Measurements from ENCODE around the gene SPATA3. TPM values are rescaled to one million over a fixed set of nuclear protein-coding genes. Genes with fewer than 3 reads are reported as not detected.

The SPATA3 gene
- total RNA-seq, 1 donor from 2014 or later: not detected

- Histone ChIP-seq H3K79me2 (ENCODE audit: insufficient read depth, low read length) (no peaks in the 10 kb centered on the region), H4K20me1 (ENCODE audit: insufficient read depth, low read length) (no peaks in the 10 kb centered on the region), H3K36me3 (ENCODE audit: insufficient read depth, low read length) (no peaks in the 10 kb centered on the region), H3K4me1 (ENCODE audit: insufficient read depth, low read length) (no peaks in the 10 kb centered on the region), H3K27ac (ENCODE audit: low read depth, low read length) (no peak overlapping the region), H3K27me3 (ENCODE audit: insufficient read depth, low read length) (peaks cover 2% of the 10 kb centered on the region), H2AFZ (ENCODE audit: low read depth, low read length) (no peak overlapping the region), H3K4me3 (ENCODE audit: insufficient read depth, low read depth, low read length) (no peak overlapping the region), H3K9me3 (ENCODE audit: insufficient read depth, low read depth, low read length) (no peaks in the 10 kb centered on the region), H3K4me2 (ENCODE audit: low read length) (no peak overlapping the region), H3K9ac (ENCODE audit: low read length) (no peak overlapping the region)
- H3K36me3 Mint-ChIP-seq (ENCODE audit: low read depth, unreplicated experiment): no peaks in the 10 kb centered on the region
- DNase-seq (ENCODE audit: low read depth) (no peak), FAIRE-seq (no peak)
- H3K27me3 Mint-ChIP-seq (ENCODE audit: low read depth, unreplicated experiment): peaks cover 6% of the 10 kb centered on the region
- no peaks in the 10 kb centered on the region for H3K9me3 Mint-ChIP-seq (ENCODE audit: unreplicated experiment)
- H3K4me3 Mint-ChIP-seq (ENCODE audit: unreplicated experiment): no peak overlapping the region
- peaks cover 22% of the 10 kb centered on the region for H3K4me1 Mint-ChIP-seq (ENCODE audit: low read depth, unreplicated experiment)
- TF ChIP-seq CTCF (IDR thresholded peaks at IDR 0.05; ENCODE audit: insufficient read depth, low read depth, low read length) (no peak), EZH2 (IDR thresholded peaks at IDR 0.05; ENCODE audit: insufficient read depth, low read length) (no peak)
- no peak overlapping the region for H3K27ac Mint-ChIP-seq (ENCODE audit: unreplicated experiment)
These were observed 15.5 kb upstream of the SPATA3 start for GRCh38 chr2:230980468-230980867.

GRCh38 chr2:230981704-230982103, 14.2 kb upstream of the SPATA3 start:
- H4K20me1 ChIP-seq (ENCODE audit: insufficient read depth, low read length): no peaks in the 10 kb centered on the region
- H3K4me3 ChIP-seq (ENCODE audit: insufficient read depth, low read depth, low read length): no peak overlapping the region
- TF ChIP-seq EZH2 (IDR thresholded peaks at IDR 0.05; ENCODE audit: insufficient read depth, low read length) (no peak), CTCF (IDR thresholded peaks at IDR 0.05; ENCODE audit: insufficient read depth, low read depth, low read length) (no peak)
- no peak overlapping the region for H3K27ac ChIP-seq (ENCODE audit: low read depth, low read length)
- Mint-ChIP-seq H3K36me3 (ENCODE audit: low read depth, unreplicated experiment) (no peaks in the 10 kb centered on the region), H3K9me3 (ENCODE audit: unreplicated experiment) (no peaks in the 10 kb centered on the region), H3K4me3 (ENCODE audit: unreplicated experiment) (no peak overlapping the region), H3K4me1 (ENCODE audit: low read depth, unreplicated experiment) (peaks cover 19% of the 10 kb centered on the region), H3K27me3 (ENCODE audit: low read depth, unreplicated experiment) (peaks cover 11% of the 10 kb centered on the region), H3K27ac (ENCODE audit: unreplicated experiment) (no peak overlapping the region)
- no peaks in the 10 kb centered on the region for H3K9me3 ChIP-seq (ENCODE audit: insufficient read depth, low read depth, low read length)
- H3K9ac ChIP-seq (ENCODE audit: low read length): no peak overlapping the region
- H3K4me1 ChIP-seq (ENCODE audit: insufficient read depth, low read length): no peaks in the 10 kb centered on the region
- no peak for DNase-seq (ENCODE audit: low read depth)
- no peak for FAIRE-seq
- H3K79me2 ChIP-seq (ENCODE audit: insufficient read depth, low read length): no peaks in the 10 kb centered on the region
- no peak overlapping the region for H3K4me2 ChIP-seq (ENCODE audit: low read length)
- H3K27me3 ChIP-seq (ENCODE audit: insufficient read depth, low read length): peaks cover under 1% of the 10 kb centered on the region
- no peak overlapping the region for H2AFZ ChIP-seq (ENCODE audit: low read depth, low read length)
- H3K36me3 ChIP-seq (ENCODE audit: insufficient read depth, low read length): no peaks in the 10 kb centered on the region

- peaks cover 14% of the 10 kb centered on the region for H3K4me1 Mint-ChIP-seq (ENCODE audit: low read depth, unreplicated experiment)
- H3K27me3 ChIP-seq (ENCODE audit: insufficient read depth, low read length): peaks cover 3% of the 10 kb centered on the region
- DNase-seq (ENCODE audit: low read depth): no peak
These were observed 13.8 kb upstream of the SPATA3 start for GRCh38 chr2:230982126-230982525.

More at GRCh38 chr2:230982126-230982525, 13.8 kb upstream of the SPATA3 start:
- Histone ChIP-seq H3K9me3 (ENCODE audit: insufficient read depth, low read depth, low read length) (no peaks in the 10 kb centered on the region), H3K79me2 (ENCODE audit: insufficient read depth, low read length) (no peaks in the 10 kb centered on the region), H4K20me1 (ENCODE audit: insufficient read depth, low read length) (no peaks in the 10 kb centered on the region), H3K4me1 (ENCODE audit: insufficient read depth, low read length) (peaks cover 4% of the 10 kb centered on the region), H3K27ac (ENCODE audit: low read depth, low read length) (no peak overlapping the region), H3K9ac (ENCODE audit: low read length) (no peak overlapping the region), H3K36me3 (ENCODE audit: insufficient read depth, low read length) (no peaks in the 10 kb centered on the region), H3K4me2 (ENCODE audit: low read length) (no peak overlapping the region), H2AFZ (ENCODE audit: low read depth, low read length) (no peak overlapping the region), H3K4me3 (ENCODE audit: insufficient read depth, low read depth, low read length) (no peak overlapping the region)
- no peaks in the 10 kb centered on the region for H3K36me3 Mint-ChIP-seq (ENCODE audit: low read depth, unreplicated experiment)
- peak overlapping the region; percentile 45 for H3K4me3 Mint-ChIP-seq (ENCODE audit: unreplicated experiment)
- H3K9me3 Mint-ChIP-seq (ENCODE audit: unreplicated experiment): no peaks in the 10 kb centered on the region
- FAIRE-seq: no peak
- peaks cover 14% of the 10 kb centered on the region for H3K27me3 Mint-ChIP-seq (ENCODE audit: low read depth, unreplicated experiment)
- no peak overlapping the region for H3K27ac Mint-ChIP-seq (ENCODE audit: unreplicated experiment)
- TF ChIP-seq EZH2 (IDR thresholded peaks at IDR 0.05; ENCODE audit: insufficient read depth, low read length) (no peak), CTCF (IDR thresholded peaks at IDR 0.05; ENCODE audit: insufficient read depth, low read depth, low read length) (no peak)

Measured in astrocyte (in vitro differentiated cells and primary cell).